GM23248 (cell line): ENCODE data around the gene UBE2R2. TPM values are rescaled to one million over a fixed set of nuclear protein-coding genes. Genes with fewer than 3 reads are reported as not detected.
"Not testable (repeated sequence)": the region's sequence is repeated elsewhere in the genome, so short reads cannot be mapped to it uniquely, and the experiment has no call there.

Experiments used
- DNase-seq: peaks from one replicate; pipeline ENCODE4 v3.0.0-alpha.2; 2015
- H2AFZ ChIP-seq: fragments of 200-600 bp; sonication (generic); 2 replicates; pipeline ENCODE4 v1.6.1; 2016; ENCODE audit warnings: antibody characterized with exemption
- H3F3A ChIP-seq: fragments of 200-600 bp; sonication (generic); 2 replicates; pipeline ENCODE4 v1.6.1; 2016; ENCODE audit warnings: mild to moderate bottlenecking, antibody characterized with exemption, mixed run types; ENCODE audit not compliant: insufficient read depth
- H3K27ac ChIP-seq: fragments of 200-600 bp; sonication (generic); 2 replicates; pipeline ENCODE4 v1.5.1; 2016; ENCODE audit warnings: mild to moderate bottlenecking
- H3K27me3 ChIP-seq: fragments of 200-600 bp; sonication (generic); replicated peaks from 2 replicates; pipeline ENCODE4 v1.6.1; 2016; ENCODE audit warnings: mild to moderate bottlenecking; ENCODE audit not compliant: insufficient read depth
- H3K36me3 ChIP-seq: fragments of 200-600 bp; sonication (generic); 2 replicates; pipeline ENCODE4 v1.6.1; 2016; ENCODE audit warnings: low read depth, mild to moderate bottlenecking
- H3K4me1 ChIP-seq: fragments of 200-600 bp; sonication (generic); 2 replicates; pipeline ENCODE4 v1.6.1; 2016; ENCODE audit warnings: mild to moderate bottlenecking; ENCODE audit not compliant: insufficient read depth
- H3K4me2 ChIP-seq: fragments of 200-600 bp; sonication (generic); one replicate; pipeline ENCODE4 v1.6.1; 2016; ENCODE audit warnings: mild to moderate bottlenecking; ENCODE audit not compliant: unreplicated experiment
- H3K4me3 ChIP-seq: fragments of 200-600 bp; sonication (generic); 2 replicates; pipeline ENCODE4 v1.5.1; 2016; ENCODE audit warnings: mild to moderate bottlenecking
- H3K79me2 ChIP-seq: fragments of 200-600 bp; sonication (generic); 2 replicates; pipeline ENCODE4 v1.6.1; 2016; ENCODE audit warnings: mild to moderate bottlenecking; ENCODE audit not compliant: insufficient read depth
- H3K9ac ChIP-seq: fragments of 200-600 bp; sonication (generic); 2 replicates; pipeline ENCODE4 v1.6.1; 2016; ENCODE audit warnings: mild to moderate bottlenecking
- H3K9me2 ChIP-seq: fragments of 200-600 bp; sonication (generic); 2 replicates; pipeline ENCODE4 v1.6.1; 2016; ENCODE audit warnings: mixed run types, mild to moderate bottlenecking, moderate library complexity; ENCODE audit not compliant: insufficient read depth
- H3K9me3 ChIP-seq: fragments of 200-600 bp; sonication (generic); one replicate; pipeline ENCODE4 v1.6.1; 2017; ENCODE audit warnings: low read depth
- H4K20me1 ChIP-seq: fragments of 200-600 bp; sonication (generic); 2 replicates; pipeline ENCODE4 v1.6.0; 2016; ENCODE audit not compliant: insufficient read depth
- EZH2 ChIP-seq: fragments of 200-600 bp; sonication (generic); IDR thresholded peaks from 2 replicates; pipeline ENCODE4 v1.6.1; 2018; ENCODE audit warnings: antibody characterized with exemption, mild to moderate bottlenecking; ENCODE audit not compliant: insufficient read depth, poor library complexity, severe bottlenecking
- EZH2phosphoT487 ChIP-seq: fragments of 200-600 bp; sonication (generic); IDR thresholded peaks from 2 replicates; pipeline ENCODE4 v1.6.1; 2018; ENCODE audit warnings: antibody characterized with exemption, moderate library complexity, mild to moderate bottlenecking, low read depth; ENCODE audit not compliant: insufficient read depth
- WGBS, 2 experiments: methylation state at CpG; one replicate each; pipeline ENCODE4 v1.1.6; 2015 to 2017; ENCODE audit warnings: low lambda C conversion rate in 2 of 2, low coverage in 1 of 2; ENCODE audit errors: missing lambda C conversion rate in 2 of 2; 5-methylcytosine and 5-hydroxymethylcytosine counted together
- in situ Hi-C: fragments of 300-500 bp; cut with MboI; formaldehyde crosslinking; loops from 2 replicates; pipeline ENCODE4 v1.15.0; 2020
- polyA plus RNA-seq: library from polyadenylated mRNA; unstranded; fragments of >200 nt; fragmentation: Nextera tagmentation; extraction: Ambion mirVana; gene quantifications from 2 replicates; pipeline ENCODE4 v1.2.1, GENCODE V29; 2016
- total RNA-seq: library from RNA; depleted of rRNA; stranded (reverse); fragments of >200 nt; shearing (Covaris generic); gene quantifications from 2 replicates; pipeline ENCODE4 v1.2.3, GENCODE V29; 2014

UBE2R2 gene
- total and polyA plus RNA-seq, 2 experiments from 2014 or later = 16.0 to 18.9 TPM

GRCh38 chr9:33782395-33783152 is 34.4 kb upstream of the UBE2R2 start:
- Histone ChIP-seq H3F3A (peaks cover 16% of the 10 kb centered on the region), H3K36me3 (no peaks in the 10 kb centered on the region), H3K4me2 (peak overlapping the region; percentile 21), H2AFZ (no peak overlapping the region), H3K79me2 (peaks cover 10% of the 10 kb centered on the region; the same call in 1 of the 2 replicates), H3K9me2 (no peaks in the 10 kb centered on the region), H3K27ac (no peak overlapping the region), H3K9me3 (no peaks in the 10 kb centered on the region), H3K27me3 (no peaks in the 10 kb centered on the region), H3K4me3 (no peak overlapping the region), H3K4me1 (peaks cover 31% of the 10 kb centered on the region), H4K20me1 (no peaks in the 10 kb centered on the region), H3K9ac (no peak overlapping the region)
- in situ Hi-C loops = no loop called here
- WGBS, 2 experiments = 42 to 47% methylated on average over 4 of the region's 4 CpGs
- TF ChIP-seq EZH2phosphoT487 = no peak
- no peak for TF ChIP-seq EZH2
- peak; percentile 39 for DNase-seq

DNA sequence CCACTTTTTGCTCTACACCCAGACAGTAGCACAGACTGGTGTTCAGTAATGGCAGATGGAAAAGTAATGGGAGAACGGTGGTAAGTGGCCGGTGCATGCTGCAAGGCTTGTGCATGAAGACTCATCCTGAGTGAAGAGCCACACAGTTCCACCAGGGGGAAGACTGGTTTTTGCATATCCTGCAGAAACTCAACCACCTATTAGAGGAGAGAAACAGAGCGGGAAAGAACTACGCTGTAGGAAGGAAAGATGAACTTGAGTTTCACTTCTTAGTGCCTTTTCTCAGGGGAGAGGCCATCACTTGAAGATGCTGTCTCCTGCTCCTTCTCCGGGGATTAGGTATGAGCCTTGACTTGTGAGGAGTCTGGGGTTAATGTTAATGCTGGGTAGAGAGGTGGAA is 31.0 kb upstream of the UBE2R2 start:
- no peaks in the 10 kb centered on the region for H3K9me3 ChIP-seq
- H3K79me2 ChIP-seq = peaks cover 15% of the 10 kb centered on the region; the same call in 1 of the 2 replicates
- peaks cover 16% of the 10 kb centered on the region for H3K4me1 ChIP-seq
- DNase-seq = peak; percentile 52
- H2AFZ ChIP-seq = no peak overlapping the region
- in situ Hi-C loops = no loop called here
- no peaks in the 10 kb centered on the region for H3K9me2 ChIP-seq
- peaks cover 11% of the 10 kb centered on the region; the same call in 1 of the 2 replicates for H3F3A ChIP-seq
- no peak overlapping the region for H3K4me2 ChIP-seq
- no peaks in the 10 kb centered on the region for H3K36me3 ChIP-seq
- 70 to 81% methylated on average over 5 of the region's 5 CpGs for WGBS, 2 experiments
- no peaks in the 10 kb centered on the region for H3K27me3 ChIP-seq
- H3K4me3 ChIP-seq = no peak overlapping the region
- H3K9ac ChIP-seq = no peak overlapping the region
- no peak overlapping the region for H3K27ac ChIP-seq
- TF ChIP-seq EZH2phosphoT487 (no peak), EZH2 (no peak)
- no peaks in the 10 kb centered on the region for H4K20me1 ChIP-seq

GRCh38 chr9:33786681-33787080 is 30.3 kb upstream of the UBE2R2 start:
- H3K9me3 ChIP-seq = no peaks in the 10 kb centered on the region
- in situ Hi-C loops = no loop called here
- no peaks in the 10 kb centered on the region for H3K9me2 ChIP-seq
- TF ChIP-seq EZH2 (no peak), EZH2phosphoT487 (no peak)
- H3K27me3 ChIP-seq = no peaks in the 10 kb centered on the region
- H3K9ac ChIP-seq = no peak overlapping the region
- no peak overlapping the region for H3K4me3 ChIP-seq
- peaks cover 18% of the 10 kb centered on the region for H3K4me1 ChIP-seq
- H4K20me1 ChIP-seq = no peaks in the 10 kb centered on the region
- H3F3A ChIP-seq = peaks cover 11% of the 10 kb centered on the region; the same call in 1 of the 2 replicates
- H3K27ac ChIP-seq = no peak overlapping the region
- no peaks in the 10 kb centered on the region for H3K36me3 ChIP-seq
- no peak overlapping the region for H2AFZ ChIP-seq
- WGBS, 2 experiments = 100% methylated on average over 2 of the region's 2 CpGs
- H3K79me2 ChIP-seq = peaks cover 15% of the 10 kb centered on the region; the same call in 1 of the 2 replicates
- no peak overlapping the region for H3K4me2 ChIP-seq
- no peak for DNase-seq

DNA sequence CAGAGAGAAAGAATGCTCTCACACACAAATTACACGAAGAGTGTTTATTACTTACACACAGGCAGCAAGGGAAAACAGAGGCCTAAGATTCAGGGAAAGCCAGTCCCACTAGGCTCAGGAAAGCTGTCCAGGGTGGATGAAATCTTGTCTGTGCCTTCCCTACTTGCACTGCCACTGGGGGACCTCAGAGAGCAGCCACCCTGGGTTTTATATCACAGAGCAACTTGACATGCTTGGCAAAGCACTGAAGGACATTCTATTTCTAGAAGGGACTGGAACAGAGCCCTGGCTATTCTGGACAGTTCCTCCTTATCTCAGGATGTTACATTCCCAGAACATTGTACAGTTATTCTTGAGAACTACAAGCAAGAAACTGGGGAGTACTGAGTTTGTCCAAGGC is 29.1 kb upstream of the UBE2R2 start:
- Histone ChIP-seq H4K20me1 (no peaks in the 10 kb centered on the region), H3K4me3 (no peak overlapping the region), H3K9me3 (no peaks in the 10 kb centered on the region), H3F3A (peaks cover 4% of the 10 kb centered on the region; the same call in 1 of the 2 replicates), H3K27me3 (no peaks in the 10 kb centered on the region), H3K4me2 (no peak overlapping the region), H3K36me3 (no peaks in the 10 kb centered on the region), H3K79me2 (peaks cover 15% of the 10 kb centered on the region; the same call in 1 of the 2 replicates), H3K27ac (no peak overlapping the region), H3K9ac (no peak overlapping the region), H2AFZ (no peak overlapping the region), H3K4me1 (peaks cover 6% of the 10 kb centered on the region), H3K9me2 (no peaks in the 10 kb centered on the region)
- no peak for DNase-seq
- in situ Hi-C loops = no loop called here
- TF ChIP-seq EZH2 (no peak), EZH2phosphoT487 (no peak)
- 0% methylated on average over 1 of the region's 1 CpG for WGBS, 2 experiments

GRCh38 chr9:33789429-33789828 is 27.5 kb upstream of the UBE2R2 start:
- H2AFZ ChIP-seq, H3K27ac ChIP-seq, H3K27me3 ChIP-seq, DNase-seq, H3K9ac ChIP-seq, H3K79me2 ChIP-seq, H3K9me2 ChIP-seq, H3K4me3 ChIP-seq, H3K36me3 ChIP-seq, H3K4me2 ChIP-seq, H3F3A ChIP-seq, H3K9me3 ChIP-seq, H4K20me1 ChIP-seq, in situ Hi-C loops, H3K4me1 ChIP-seq: not testable (repeated sequence)
- WGBS, 2 experiments = 75 to 81% methylated on average over 2 of the region's 2 CpGs
